Ovary (tissue), 3 donors: ENCODE data around the gene CNNM2.

Experiments used
- EP300 ChIP-seq: sonication (generic); formaldehyde crosslinking; IDR thresholded peaks from one replicate; pipeline ENCODE4 v1.6.1; 2017; ENCODE audit warnings: antibody characterized with exemption
- TF ChIP-seq, protein P1 (sequence below), 3 donors: fragments of 450-650 bp in 2 of 3; fragments of 200-600 bp in 1 of 3; IDR thresholded peaks; one replicate each; pipeline versions ENCODE4 v1.5.1 to v1.8.0; 2016 to 2022; ENCODE audit warnings: antibody characterized with exemption in 3 of 3, mild to moderate bottlenecking in 1 of 3
- donor health status: DM: no; HTN: no; CAD: no.

DNA sequence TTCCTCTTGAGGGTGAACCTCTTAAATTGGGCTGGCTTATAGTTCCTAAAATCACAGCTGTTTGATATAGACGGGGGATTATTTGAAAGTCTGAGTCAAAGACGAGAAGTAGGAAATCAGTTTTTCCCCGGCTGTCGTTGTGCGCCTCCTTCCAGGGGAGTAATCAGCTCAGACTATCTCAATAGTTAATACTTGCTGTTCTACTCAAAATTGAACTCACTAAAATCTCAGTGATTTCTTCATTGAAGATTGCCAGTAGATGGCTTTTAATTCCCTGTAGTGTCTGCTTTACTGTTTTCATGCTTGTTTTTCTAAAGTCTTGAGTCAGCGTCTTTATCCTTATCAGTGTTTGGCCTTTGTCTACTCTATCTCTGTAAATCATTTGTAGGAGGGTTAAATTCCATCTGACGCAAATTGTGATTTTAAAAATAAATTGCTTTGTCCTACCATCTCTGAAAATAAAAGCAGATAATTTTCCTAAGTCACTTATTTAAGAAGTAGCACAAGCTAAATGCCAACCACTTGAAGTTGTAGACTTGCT, 47.3 kb downstream of the CNNM2 start:
- TF ChIP-seq EP300, result no peak
- TF ChIP-seq, protein P1, sequence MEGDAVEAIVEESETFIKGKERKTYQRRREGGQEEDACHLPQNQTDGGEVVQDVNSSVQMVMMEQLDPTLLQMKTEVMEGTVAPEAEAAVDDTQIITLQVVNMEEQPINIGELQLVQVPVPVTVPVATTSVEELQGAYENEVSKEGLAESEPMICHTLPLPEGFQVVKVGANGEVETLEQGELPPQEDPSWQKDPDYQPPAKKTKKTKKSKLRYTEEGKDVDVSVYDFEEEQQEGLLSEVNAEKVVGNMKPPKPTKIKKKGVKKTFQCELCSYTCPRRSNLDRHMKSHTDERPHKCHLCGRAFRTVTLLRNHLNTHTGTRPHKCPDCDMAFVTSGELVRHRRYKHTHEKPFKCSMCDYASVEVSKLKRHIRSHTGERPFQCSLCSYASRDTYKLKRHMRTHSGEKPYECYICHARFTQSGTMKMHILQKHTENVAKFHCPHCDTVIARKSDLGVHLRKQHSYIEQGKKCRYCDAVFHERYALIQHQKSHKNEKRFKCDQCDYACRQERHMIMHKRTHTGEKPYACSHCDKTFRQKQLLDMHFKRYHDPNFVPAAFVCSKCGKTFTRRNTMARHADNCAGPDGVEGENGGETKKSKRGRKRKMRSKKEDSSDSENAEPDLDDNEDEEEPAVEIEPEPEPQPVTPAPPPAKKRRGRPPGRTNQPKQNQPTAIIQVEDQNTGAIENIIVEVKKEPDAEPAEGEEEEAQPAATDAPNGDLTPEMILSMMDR (IDR thresholded peaks at IDR 0.05), result no peak
